Measurements from ENCODE around the gene GNE. TPM values are rescaled to one million over a fixed set of nuclear protein-coding genes. Genes with fewer than 3 reads are reported as not detected.

Gene GNE
- total and polyA plus RNA-seq, 2 of the 8 experiments (the other 6 are each of a cell fraction or from before 2014, with no cell fraction given) = 5.1 to 11.1 TPM

DNA sequence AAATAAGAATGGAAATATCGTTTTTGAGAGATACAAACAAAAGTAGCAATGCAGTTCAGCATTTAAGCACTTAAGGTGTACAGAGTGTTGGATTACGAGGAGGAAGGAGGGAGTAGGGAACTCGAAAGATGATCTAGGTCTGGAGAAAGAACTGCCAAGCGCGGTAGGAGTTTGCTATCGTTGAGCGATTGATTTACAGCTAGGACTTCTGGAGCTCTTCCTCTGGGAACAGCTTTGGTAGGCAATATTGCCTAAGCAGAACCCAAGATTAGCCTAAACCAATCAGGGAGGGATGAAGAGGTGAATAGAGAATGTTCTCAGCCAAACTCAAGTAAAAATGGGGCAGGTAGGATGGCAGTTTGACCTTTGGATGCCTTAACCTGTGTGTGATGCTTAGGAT, 66.6 kb downstream of the GNE start:
- H3K27me3 ChIP-seq (replicated peaks in 1 of 4; ENCODE audit: control insufficient read depth in 3 of 4, extremely low read depth in 1 of 4, insufficient read depth in 3 of 4, low read length in 3 of 4) = no peaks in the 10 kb centered on the region
- WGBS, 2 experiments (ENCODE audit: extremely low coverage in 1 of 2, insufficient coverage in 1 of 2, insufficient read length in 1 of 2, insufficient replicate concordance in 2 of 2, low coverage in 1 of 2, low lambda C conversion rate in 2 of 2, missing lambda C conversion rate in 1 of 2) = 9% methylated on average over 7 of the region's 7 CpGs; no CpG with 5 or more reads in 1 of the 2 experiments
- H3K4ac ChIP-seq (replicated peaks; ENCODE audit: insufficient read length, low read depth, low read length) = no peak overlapping the region
- no peak overlapping the region for H3K23ac ChIP-seq (ENCODE audit: insufficient read length)
- no peak overlapping the region for H4K8ac ChIP-seq (ENCODE audit: extremely low read depth, insufficient read depth, low read length)
- H3K4me1 ChIP-seq (replicated peaks in 1 of 4; ENCODE audit: control insufficient read depth in 3 of 4, insufficient read depth in 4 of 4, low read length in 3 of 4) = peaks cover 6 to 12% (median 10%) of the 10 kb centered on the region in 4 experiments; a peak in 6 of 7 replicates
- DNase-seq (ENCODE audit: low read depth in 1 of 2, low spot score in 2 of 2) = no peak
- H4K5ac ChIP-seq (ENCODE audit: insufficient read length, low read depth, low read length) = no peak overlapping the region
- H2AFZ ChIP-seq (ENCODE audit: low read length) = no peak overlapping the region
- H2BK20ac ChIP-seq (ENCODE audit: low read length) = no peak overlapping the region
- no peak overlapping the region for H2BK5ac ChIP-seq (ENCODE audit: low read depth, low read length)
- H3K36me3 ChIP-seq (ENCODE audit: control insufficient read depth in 2 of 4, insufficient read depth in 4 of 4, low read length in 3 of 4) = peaks cover 0 to 5% (median 2%) of the 10 kb centered on the region in 4 experiments; a peak in 1 of 8 replicates
- H2BK15ac ChIP-seq (ENCODE audit: low read length) = no peak overlapping the region
- peak overlapping the region; percentile 86 to 98 (median 97) for H3K4me3 ChIP-seq (ENCODE audit: extremely low read depth in 1 of 4, insufficient read depth in 2 of 4, low read depth in 3 of 4, low read length in 4 of 4)
- peaks cover 36 to 56% of the 10 kb centered on the region in 2 experiments for H3K79me2 ChIP-seq (ENCODE audit: control insufficient read depth in 1 of 2, insufficient read depth in 2 of 2, low read length in 2 of 2)
- H2BK120ac ChIP-seq (replicated peaks; ENCODE audit: low read depth, low read length) = no peak overlapping the region
- no peak overlapping the region for H3K18ac ChIP-seq (ENCODE audit: extremely low read depth, low read length)
- peaks cover 9% of the 10 kb centered on the region for H3K79me1 ChIP-seq (ENCODE audit: low read depth, low read length)
- FAIRE-seq = no peak
- TF ChIP-seq SAP30 (IDR thresholded peaks at IDR 0.05; ENCODE audit: insufficient read depth, insufficient replicate concordance, low read length) = peak; percentile 24
- no peak for TF ChIP-seq SUZ12 (IDR thresholded peaks at IDR 0.05; ENCODE audit: low read length)
- no peak for TF ChIP-seq NRF1 (IDR thresholded peaks at IDR 0.05; ENCODE audit: low read depth, low read length)
- no peak overlapping the region for H2AK5ac ChIP-seq (ENCODE audit: low read depth, low read length)
- no peak overlapping the region for H2BK12ac ChIP-seq (ENCODE audit: low read depth, low read length)
- H3K4me2 ChIP-seq (ENCODE audit: insufficient read depth in 1 of 2, low read depth in 2 of 2, low read length in 2 of 2) = peak overlapping the region; percentile 95 to 99
- peaks cover 8% of the 10 kb centered on the region for H3K23me2 ChIP-seq (ENCODE audit: low read depth, low read length)
- H3K27ac ChIP-seq (ENCODE audit: low read depth, low read length) = no peak overlapping the region
- peaks cover 17 to 19% of the 10 kb centered on the region in 2 experiments for H4K20me1 ChIP-seq (replicated peaks in 1 of 2; ENCODE audit: control insufficient read depth in 1 of 2, insufficient read depth in 2 of 2, low read length in 2 of 2)
- no peak overlapping the region for H3K14ac ChIP-seq (ENCODE audit: insufficient read length)
- no peaks in the 10 kb centered on the region for H3K9me3 ChIP-seq (ENCODE audit: insufficient read depth in 2 of 2, low read depth in 1 of 2, low read length in 1 of 2)
- H4K91ac ChIP-seq (replicated peaks; ENCODE audit: insufficient read length, low read length) = no peak overlapping the region
- H3K9ac ChIP-seq (replicated peaks in 1 of 4; ENCODE audit: extremely low read depth in 1 of 4, low read depth in 3 of 4, low read length in 3 of 4) = peak overlapping the region; percentile 83 to 94 (median 88)
- H3K56ac ChIP-seq (replicated peaks; ENCODE audit: insufficient read length, low read depth, low read length) = no peak overlapping the region
- ChIA-PET POLR2A (ENCODE audit: partially characterized antibody) (interaction anchor here (0.6 to 3.4 kb wide), 15 partner anchors 11 to 1203 kb away, joined by 3 to 25 read pairs (median 6); partner anchors contain the start of gene GNE), CTCF (ENCODE audit: partially characterized antibody) (interaction anchor here (0.6 to 5.5 kb wide), 7 partner anchors 13 to 288 kb away, joined by 3 to 38 read pairs (median 4); no protein-coding TSS in a partner anchor)

All from H1 (cell line).